Skeletal muscle satellite cell (primary cell): Measurements from ENCODE around the gene ARID1A.
A peak's percentile ranks its signal among the peaks of the same experiment; 100 is the strongest.
"Not testable (repeated sequence)": the region's sequence is repeated elsewhere in the genome, so short reads cannot be mapped to it uniquely, and the experiment has no call there.

ENCODE experiments used
- H3K27me3 ChIP-seq: 2 replicates; pipeline ENCODE4 v1.7.0; 2013; ENCODE audit warnings: low read length; ENCODE audit not compliant: control insufficient read depth, insufficient read depth
- H3K36me3 ChIP-seq: 2 replicates; pipeline ENCODE4 v1.7.0; 2013; ENCODE audit warnings: mild to moderate bottlenecking, control low read depth, low read length; ENCODE audit not compliant: insufficient read depth
- H3K4me1 ChIP-seq: 2 replicates; pipeline ENCODE4 v1.7.0; 2013; ENCODE audit warnings: low read length; ENCODE audit not compliant: control insufficient read depth, insufficient read depth
- H3K4me2 ChIP-seq: 2 replicates; pipeline ENCODE4 v1.7.0; 2013; ENCODE audit warnings: mild to moderate bottlenecking, low read length
- H3K4me3 ChIP-seq: 2 replicates; pipeline ENCODE4 v1.7.0; 2013; ENCODE audit warnings: low read length
- H3K9ac ChIP-seq: 2 replicates; pipeline ENCODE4 v1.7.0; 2013; ENCODE audit warnings: mild to moderate bottlenecking, low read depth, low read length, moderate library complexity
- H3K9me3 ChIP-seq: replicated peaks from 2 replicates; pipeline ENCODE4 v1.7.0; 2013; ENCODE audit warnings: mild to moderate bottlenecking, control low read depth, low read length

Gene ARID1A

DNA sequence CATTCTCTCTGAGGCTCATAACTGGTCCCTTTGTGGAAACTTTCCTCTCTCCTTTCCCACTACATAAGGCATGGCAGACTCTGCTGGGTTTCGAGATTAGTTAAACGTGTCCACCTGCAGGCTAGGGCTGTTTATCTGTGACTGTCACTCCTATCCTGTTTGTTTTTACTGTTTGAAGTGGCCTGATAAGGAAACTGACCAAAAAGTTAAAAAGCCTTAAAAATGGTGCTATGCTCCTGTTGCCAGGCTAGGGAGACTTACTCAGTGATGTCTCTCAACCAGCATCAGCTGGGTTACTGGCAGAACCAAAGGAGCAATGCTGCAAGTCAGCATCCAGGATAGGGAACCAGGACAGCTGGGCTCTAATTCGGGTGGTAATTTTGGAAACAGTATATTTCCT lies 95.8 kb downstream of the ARID1A start:
- peaks cover 20% of the 10 kb centered on the region for H3K4me1 ChIP-seq
- H3K4me2 ChIP-seq = no peak overlapping the region
- no peak overlapping the region for H3K4me3 ChIP-seq
- H3K36me3 ChIP-seq = peaks cover 13% of the 10 kb centered on the region
- H3K9me3 ChIP-seq = no peaks in the 10 kb centered on the region
- H3K9ac ChIP-seq = no peak overlapping the region
- no peaks in the 10 kb centered on the region for H3K27me3 ChIP-seq

DNA sequence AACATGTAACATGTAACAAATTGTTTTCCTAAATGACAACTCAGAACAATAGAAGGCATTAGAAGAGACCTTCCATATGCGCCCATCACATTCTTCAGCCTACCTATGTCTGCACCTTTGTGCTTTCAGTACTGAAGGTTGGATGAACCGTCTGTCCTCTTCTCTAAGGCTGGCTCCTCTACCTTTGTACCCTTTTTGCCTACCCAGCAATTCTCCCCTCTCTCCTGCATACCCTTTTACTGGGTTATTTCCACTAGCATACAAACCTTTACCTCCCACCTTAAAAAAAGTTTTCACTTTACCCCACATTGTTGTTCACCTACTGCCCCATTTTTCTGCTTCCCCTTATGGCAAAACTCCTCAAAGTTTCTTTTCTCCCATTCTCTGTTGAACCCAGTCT lies 97.1 kb downstream of the ARID1A start:
- Histone ChIP-seq H3K4me3 (no peak overlapping the region), H3K36me3 (peaks cover 17% of the 10 kb centered on the region), H3K27me3 (no peaks in the 10 kb centered on the region), H3K4me2 (no peak overlapping the region), H3K9ac (no peak overlapping the region), H3K9me3 (no peaks in the 10 kb centered on the region), H3K4me1 (peaks cover 10% of the 10 kb centered on the region)

DNA sequence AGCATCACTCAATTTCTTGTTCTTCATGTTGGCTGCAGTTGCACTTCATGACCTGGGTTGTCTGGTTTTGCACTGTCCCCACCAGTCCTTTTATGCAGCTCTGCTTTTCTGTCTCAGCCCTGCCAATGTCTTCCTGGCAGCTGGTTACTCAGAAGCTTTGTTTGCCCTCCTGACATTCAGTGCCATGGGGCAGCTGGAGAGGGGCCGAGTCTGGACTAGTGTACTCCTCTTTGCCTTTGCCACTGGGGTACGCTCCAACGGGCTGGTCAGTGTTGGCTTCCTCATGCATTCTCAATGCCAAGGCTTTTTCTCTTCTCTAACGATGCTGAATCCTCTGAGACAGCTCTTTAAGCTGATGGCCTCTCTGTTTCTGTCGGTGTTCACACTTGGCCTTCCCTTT lies 98.6 kb downstream of the ARID1A start:
- H3K4me1 ChIP-seq = peaks cover 8% of the 10 kb centered on the region
- H3K4me2 ChIP-seq = no peak overlapping the region
- H3K9ac ChIP-seq = no peak overlapping the region
- H3K4me3 ChIP-seq = no peak overlapping the region
- H3K27me3 ChIP-seq = no peaks in the 10 kb centered on the region
- H3K9me3 ChIP-seq = no peaks in the 10 kb centered on the region
- peaks cover 19% of the 10 kb centered on the region for H3K36me3 ChIP-seq

DNA sequence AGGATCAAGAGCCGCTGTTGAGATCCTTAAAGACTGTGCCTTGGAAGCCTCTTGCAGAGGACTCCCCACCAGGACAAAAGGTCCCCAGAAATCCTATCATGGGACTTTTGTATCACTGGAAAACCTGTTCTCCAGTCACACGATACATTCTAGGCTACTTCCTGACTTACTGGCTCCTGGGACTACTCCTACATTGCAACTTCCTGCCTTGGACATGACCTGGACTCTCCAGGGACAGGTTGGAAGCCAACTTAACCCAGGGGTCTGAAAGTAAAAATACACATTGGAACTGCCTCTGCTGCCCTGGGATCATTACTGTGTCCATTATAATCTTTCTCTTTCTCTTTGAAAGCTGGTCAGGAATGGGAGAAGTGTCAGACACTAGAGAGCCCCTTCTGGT lies 101.8 kb downstream of the ARID1A start:
- H3K4me3 ChIP-seq = no peak overlapping the region
- no peaks in the 10 kb centered on the region for H3K27me3 ChIP-seq
- H3K36me3 ChIP-seq = peaks cover 19% of the 10 kb centered on the region
- no peak overlapping the region for H3K9ac ChIP-seq
- no peak overlapping the region for H3K4me2 ChIP-seq
- H3K4me1 ChIP-seq = peaks cover 20% of the 10 kb centered on the region
- no peaks in the 10 kb centered on the region for H3K9me3 ChIP-seq

DNA sequence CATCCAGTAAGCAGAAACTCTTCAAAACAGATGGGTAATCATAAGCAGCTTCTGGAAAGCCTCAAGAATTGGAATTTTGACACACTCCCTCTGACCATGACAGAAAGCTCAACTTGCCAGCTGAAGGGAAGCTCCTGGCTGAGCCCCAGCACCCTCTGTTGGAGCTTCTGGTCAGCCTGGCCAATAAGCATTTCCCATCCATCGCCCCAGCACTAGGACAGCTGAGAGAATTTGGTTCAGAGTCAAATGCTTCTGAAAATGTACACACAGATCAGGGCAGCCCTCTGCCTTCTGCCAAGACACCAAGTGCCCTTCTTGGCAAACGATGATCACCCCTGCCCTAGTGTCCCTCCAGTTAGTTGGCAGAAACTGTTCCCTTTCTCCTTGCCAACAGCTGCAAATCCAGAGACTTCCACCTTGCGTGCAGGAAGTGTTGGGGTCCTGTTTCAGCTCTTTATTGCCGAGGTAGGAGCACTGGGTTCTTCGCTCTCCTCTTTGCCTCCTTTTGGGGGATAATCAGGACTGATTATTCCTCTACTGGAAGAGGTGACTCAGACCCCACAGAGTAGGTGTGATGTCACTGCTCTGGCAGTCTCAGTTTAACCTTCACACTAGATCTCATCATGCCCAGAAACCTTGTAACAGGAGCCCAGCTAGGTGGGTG lies 103.8 kb downstream of the ARID1A start:
- peak overlapping the region; percentile 56 for H3K4me3 ChIP-seq
- H3K4me1 ChIP-seq = peaks cover 20% of the 10 kb centered on the region
- peak overlapping the region; percentile 77 for H3K4me2 ChIP-seq
- H3K9me3 ChIP-seq = no peaks in the 10 kb centered on the region
- H3K27me3 ChIP-seq = no peaks in the 10 kb centered on the region
- H3K36me3 ChIP-seq = peaks cover 12% of the 10 kb centered on the region
- H3K9ac ChIP-seq = peak overlapping the region; percentile 4

DNA sequence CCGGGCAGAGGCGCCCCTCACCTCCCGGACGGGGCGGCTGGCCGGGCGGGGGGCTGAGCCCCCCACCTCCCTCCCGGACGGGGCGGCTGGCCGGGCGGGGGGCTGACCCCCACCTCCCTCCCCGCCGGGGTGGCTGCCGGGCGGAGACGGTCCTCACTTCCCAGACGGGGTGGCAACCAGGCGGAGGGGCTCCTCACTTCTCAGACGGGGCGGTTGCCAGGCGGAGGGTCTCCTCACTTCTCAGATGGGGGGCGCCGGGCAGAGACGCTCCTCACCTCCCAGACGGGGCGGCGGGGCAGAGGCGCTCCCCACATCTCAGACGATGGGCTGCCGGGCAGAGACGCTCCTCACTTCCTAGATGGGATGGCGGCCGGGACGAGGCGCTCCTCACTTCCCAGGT lies 108.1 kb downstream of the ARID1A start:
- H3K27me3 ChIP-seq, H3K9me3 ChIP-seq, H3K4me3 ChIP-seq, H3K36me3 ChIP-seq, H3K9ac ChIP-seq, H3K4me2 ChIP-seq: not testable (repeated sequence)
- H3K4me1 ChIP-seq = peaks cover 17% of the 10 kb centered on the region

DNA sequence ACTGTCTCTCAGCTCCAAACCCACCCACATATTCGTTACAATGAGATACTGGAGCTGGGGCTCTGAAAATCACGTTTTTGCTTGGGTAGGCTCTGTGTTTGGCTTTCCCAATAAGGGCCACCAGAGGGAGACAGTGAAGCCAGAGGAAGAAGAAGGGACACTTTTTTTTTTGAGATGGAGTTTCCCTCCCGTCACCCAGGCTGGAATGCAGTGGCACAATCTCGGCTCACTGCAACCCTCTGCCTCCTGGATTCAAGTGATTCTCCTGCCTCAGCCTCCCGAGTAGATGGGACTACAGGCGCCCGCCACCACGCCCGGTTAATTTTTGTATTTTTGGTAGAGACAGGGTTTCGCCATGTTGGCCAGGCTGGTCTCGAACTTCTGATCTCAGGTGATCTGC lies 114.3 kb downstream of the ARID1A start:
- H3K4me1 ChIP-seq, H3K36me3 ChIP-seq, H3K4me3 ChIP-seq, H3K9me3 ChIP-seq, H3K4me2 ChIP-seq, H3K9ac ChIP-seq, H3K27me3 ChIP-seq: not testable (repeated sequence)

DNA sequence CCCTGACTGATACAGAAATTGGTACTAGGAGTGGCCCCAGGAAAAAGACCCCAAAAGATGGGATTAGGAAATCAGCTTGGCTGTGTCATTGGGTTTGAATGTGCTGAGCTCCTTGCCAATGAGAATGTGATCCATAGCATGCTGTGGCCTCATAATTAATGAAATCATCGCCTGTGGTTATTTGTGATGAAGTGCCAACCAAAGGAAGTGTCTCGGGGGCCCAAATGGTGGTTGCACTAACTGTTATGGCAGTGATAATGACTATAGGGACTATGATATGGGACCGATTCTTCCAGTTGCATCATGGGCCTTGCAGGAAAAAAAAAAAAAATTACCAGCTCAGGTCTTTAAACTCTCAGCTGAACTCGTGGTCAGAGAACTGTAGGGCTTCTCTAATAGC lies 115.2 kb downstream of the ARID1A start:
- Histone ChIP-seq H3K9ac (no peak overlapping the region), H3K9me3 (no peaks in the 10 kb centered on the region), H3K4me2 (no peak overlapping the region), H3K4me3 (no peak overlapping the region), H3K4me1 (no peaks in the 10 kb centered on the region), H3K27me3 (no peaks in the 10 kb centered on the region), H3K36me3 (no peaks in the 10 kb centered on the region)

DNA sequence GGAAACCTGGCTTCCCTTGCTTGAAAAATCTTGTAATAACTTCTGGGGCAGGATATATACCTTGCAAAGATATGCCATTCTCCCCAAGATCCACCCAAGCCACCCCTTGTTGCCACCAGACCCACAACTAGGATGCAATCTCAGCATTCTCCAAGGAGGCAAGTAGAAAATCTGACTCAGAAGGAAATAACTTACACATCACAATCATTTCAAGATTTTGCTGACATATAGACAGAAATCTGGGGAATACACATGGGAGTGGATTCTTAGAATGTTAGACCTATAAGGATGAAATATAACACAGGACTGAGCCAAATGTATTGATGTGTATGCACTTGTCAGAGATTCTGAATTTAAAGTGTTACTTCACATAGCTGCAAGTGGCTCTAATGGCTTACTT lies 115.9 kb downstream of the ARID1A start:
- no peaks in the 10 kb centered on the region for H3K4me1 ChIP-seq

DNA sequence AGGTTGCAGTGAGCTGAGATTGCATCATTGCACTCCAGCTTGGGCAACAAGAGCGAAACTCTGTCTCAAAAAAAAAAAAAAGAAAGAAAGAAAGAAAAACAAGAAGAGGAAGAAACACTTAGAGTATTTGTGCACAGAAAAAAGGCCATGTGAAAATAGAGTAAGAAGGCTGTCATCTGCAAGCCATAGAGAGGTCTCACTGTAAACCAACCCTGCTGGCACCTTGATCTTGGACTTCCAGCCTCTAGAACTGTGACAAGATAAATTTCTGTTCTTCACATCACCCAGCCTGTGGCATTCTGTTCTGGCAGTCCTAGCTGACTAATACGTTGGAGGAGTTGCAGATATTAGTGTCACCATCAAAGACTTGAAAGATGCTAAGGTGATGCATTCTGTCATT lies 118.6 kb downstream of the ARID1A start:
- no peaks in the 10 kb centered on the region for H3K4me1 ChIP-seq

More for the DNA sequence above, 115.9 kb downstream of the ARID1A start:
- no peaks in the 10 kb centered on the region for H3K9me3 ChIP-seq
- H3K36me3 ChIP-seq = no peaks in the 10 kb centered on the region
- H3K4me3 ChIP-seq = no peak overlapping the region
- H3K9ac ChIP-seq = no peak overlapping the region
- no peak overlapping the region for H3K4me2 ChIP-seq
- no peaks in the 10 kb centered on the region for H3K27me3 ChIP-seq

DNA sequence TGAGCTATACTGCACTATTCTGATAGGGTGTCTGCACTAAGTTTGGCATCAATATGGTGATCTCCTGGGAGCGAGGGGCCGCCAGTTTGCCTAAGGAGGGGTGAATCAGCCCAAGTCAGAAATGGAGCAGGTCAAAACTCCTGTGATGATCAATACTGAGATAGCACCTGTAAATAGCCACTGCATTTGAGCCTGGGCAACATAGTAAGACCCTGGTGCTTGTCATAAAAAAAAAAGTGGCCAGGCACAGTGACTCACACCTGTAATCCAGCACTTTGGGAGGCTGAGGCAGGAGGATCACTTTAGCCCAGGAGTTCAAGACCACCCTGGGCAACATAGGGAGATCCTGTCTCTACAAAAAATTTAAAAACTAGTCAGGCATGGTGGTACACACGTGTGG lies 119.1 kb downstream of the ARID1A start:
- H3K9me3 ChIP-seq = no peaks in the 10 kb centered on the region
- H3K4me2 ChIP-seq = no peak overlapping the region
- H3K4me3 ChIP-seq = no peak overlapping the region
- H3K4me1 ChIP-seq = no peaks in the 10 kb centered on the region
- H3K9ac ChIP-seq = no peak overlapping the region
- H3K27me3 ChIP-seq = no peaks in the 10 kb centered on the region
- no peaks in the 10 kb centered on the region for H3K36me3 ChIP-seq

More for the DNA sequence above, 118.6 kb downstream of the ARID1A start:
- no peaks in the 10 kb centered on the region for H3K9me3 ChIP-seq
- no peaks in the 10 kb centered on the region for H3K27me3 ChIP-seq
- no peaks in the 10 kb centered on the region for H3K36me3 ChIP-seq
- no peak overlapping the region for H3K9ac ChIP-seq
- no peak overlapping the region for H3K4me2 ChIP-seq
- no peak overlapping the region for H3K4me3 ChIP-seq

DNA sequence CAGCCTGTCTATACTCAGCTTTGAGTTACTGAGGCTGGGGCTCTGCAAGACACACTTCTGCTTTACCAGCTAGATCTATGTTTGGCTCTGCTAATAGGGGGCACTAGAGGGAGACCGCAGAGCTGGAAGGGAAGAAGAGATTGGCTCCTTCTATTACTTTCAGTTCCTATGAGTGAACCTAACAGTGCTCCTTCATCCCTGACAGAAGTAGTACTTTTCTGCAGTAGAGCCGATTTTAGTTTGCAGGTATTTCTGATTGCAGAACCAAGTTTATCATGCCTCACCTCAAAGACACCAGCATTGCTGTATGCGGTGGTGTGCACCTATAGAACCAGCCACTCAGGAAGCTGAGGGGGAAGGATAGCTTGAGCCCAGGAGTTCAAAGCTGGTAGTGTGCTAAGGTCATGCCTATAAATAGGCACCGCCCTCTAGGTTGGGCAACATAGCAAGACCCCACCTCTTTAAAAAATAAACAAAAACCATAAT lies 125.0 kb downstream of the ARID1A start:
- Histone ChIP-seq H3K4me3 (no peak overlapping the region), H3K9me3 (no peaks in the 10 kb centered on the region), H3K27me3 (no peaks in the 10 kb centered on the region), H3K4me2 (no peak overlapping the region), H3K9ac (no peak overlapping the region), H3K4me1 (peaks cover under 1% of the 10 kb centered on the region), H3K36me3 (no peaks in the 10 kb centered on the region)
